Smooth muscle cell (in vitro differentiated cells): Measurements from ENCODE around the gene PDE11A. TPM values are rescaled to one million over a fixed set of nuclear protein-coding genes. Genes with fewer than 3 reads are reported as not detected.

Experiments
- DNase-seq: peaks from one replicate; lab custom pipeline; 2025; ENCODE audit not compliant: unreplicated experiment; lab: John Stamatoyannopoulos, UW
- H2AFZ ChIP-seq: fragments of 200-600 bp; sonication (generic); 2 replicates; pipeline ENCODE4 v1.6.0; 2016; ENCODE audit warnings: antibody characterized with exemption, low read depth, mild to moderate bottlenecking
- H3F3A ChIP-seq: fragments of 200-600 bp; sonication (generic); 2 replicates; pipeline ENCODE4 v1.6.0; 2017; ENCODE audit warnings: antibody characterized with exemption, low read depth
- H3K27ac ChIP-seq: fragments of 200-600 bp; sonication (generic); 2 replicates; pipeline ENCODE4 v1.5.1; 2016; ENCODE audit warnings: low read depth, mild to moderate bottlenecking
- H3K27me3 ChIP-seq: fragments of 200-600 bp; sonication (generic); 2 replicates; pipeline ENCODE4 v1.6.1; 2016; ENCODE audit warnings: low read depth, mild to moderate bottlenecking
- H3K36me3 ChIP-seq: fragments of 200-600 bp; sonication (generic); 2 replicates; pipeline ENCODE4 v1.5.1; 2016; ENCODE audit warnings: low read depth
- H3K4me1 ChIP-seq: fragments of 200-600 bp; sonication (generic); 2 replicates; pipeline ENCODE4 v1.5.1; 2016; ENCODE audit warnings: low read depth
- H3K4me2 ChIP-seq: fragments of 200-600 bp; sonication (generic); 2 replicates; pipeline ENCODE4 v1.6.0; 2016; ENCODE audit warnings: mild to moderate bottlenecking
- H3K4me3 ChIP-seq: fragments of 200-600 bp; sonication (generic); 2 replicates; pipeline ENCODE4 v1.5.1; 2016; ENCODE audit warnings: mild to moderate bottlenecking
- H3K79me2 ChIP-seq: fragments of 200-600 bp; sonication (generic); 2 replicates; pipeline ENCODE4 v1.6.0; 2016; ENCODE audit warnings: low read depth, mild to moderate bottlenecking
- H3K9ac ChIP-seq: fragments of 200-600 bp; sonication (generic); 2 replicates; pipeline ENCODE4 v1.6.0; 2016; ENCODE audit warnings: low read depth
- H3K9me3 ChIP-seq: fragments of 200-600 bp; sonication (generic); replicated peaks from 2 replicates; pipeline ENCODE4 v1.5.1; 2016; ENCODE audit warnings: low read depth
- H4K20me1 ChIP-seq: fragments of 200-600 bp; sonication (generic); 2 replicates; pipeline ENCODE4 v1.6.0; 2016; ENCODE audit warnings: low read depth
- CTCF ChIP-seq: fragments of 200-600 bp; sonication (generic); IDR thresholded peaks from 2 replicates; pipeline ENCODE4 v1.5.1; 2017; ENCODE audit warnings: borderline replicate concordance, mild to moderate bottlenecking, antibody characterized with exemption; ENCODE audit not compliant: insufficient read depth, poor library complexity, severe bottlenecking
- WGBS: methylation state at CpG from one replicate; pipeline ENCODE4 v1.1.7; 2016; ENCODE audit warnings: low lambda C conversion rate; 5-methylcytosine and 5-hydroxymethylcytosine counted together
- polyA plus RNA-seq: library from polyadenylated mRNA; unstranded; fragments of >200 nt; fragmentation: Nextera tagmentation; extraction: Ambion mirVana; gene quantifications from 2 replicates; pipeline ENCODE4 v1.2.1, GENCODE V29; 2016
- total RNA-seq: library from RNA; depleted of rRNA; stranded (reverse); fragments of >200 nt; gene quantifications from 2 replicates; pipeline ENCODE4 v1.2.3, GENCODE V29; 2014

The PDE11A gene
- total and polyA plus RNA-seq, 2 experiments from 2014 or later, result under 0.01 TPM; not detected in 1

GRCh38 chr2:178002038-178002437, 70.5 kb downstream of the PDE11A start:
- no peaks in the 10 kb centered on the region for H3K4me1 ChIP-seq
- no peak for DNase-seq
- no peaks in the 10 kb centered on the region for H3K9me3 ChIP-seq
- no peak for TF ChIP-seq CTCF
- H3K36me3 ChIP-seq, result no peaks in the 10 kb centered on the region
- H3K79me2 ChIP-seq, result no peaks in the 10 kb centered on the region
- H3K4me3 ChIP-seq, result no peak overlapping the region
- no peak overlapping the region for H3K27ac ChIP-seq
- no peak overlapping the region for H3K9ac ChIP-seq
- H3K4me2 ChIP-seq, result no peak overlapping the region
- H3K27me3 ChIP-seq, result no peaks in the 10 kb centered on the region
- no peaks in the 10 kb centered on the region for H4K20me1 ChIP-seq
- H2AFZ ChIP-seq, result no peak overlapping the region
- H3F3A ChIP-seq, result no peaks in the 10 kb centered on the region

GRCh38 chr2:177998996-177999395, 73.6 kb downstream of the PDE11A start:
- no peaks in the 10 kb centered on the region for H3K27me3 ChIP-seq
- no peak overlapping the region for H3K4me3 ChIP-seq
- no peaks in the 10 kb centered on the region for H3K36me3 ChIP-seq
- no peaks in the 10 kb centered on the region for H3K9me3 ChIP-seq
- no peaks in the 10 kb centered on the region for H3F3A ChIP-seq
- no peak overlapping the region for H3K27ac ChIP-seq
- no peaks in the 10 kb centered on the region for H3K79me2 ChIP-seq
- no peak for TF ChIP-seq CTCF
- no peak for DNase-seq
- H3K4me2 ChIP-seq, result no peak overlapping the region
- no peaks in the 10 kb centered on the region for H4K20me1 ChIP-seq
- no peak overlapping the region for H3K9ac ChIP-seq
- H2AFZ ChIP-seq, result no peak overlapping the region
- 82% methylated on average over 4 of the region's 4 CpGs for WGBS
- H3K4me1 ChIP-seq, result no peaks in the 10 kb centered on the region

GRCh38 chr2:177998006-177998405, 74.6 kb downstream of the PDE11A start:
- no peaks in the 10 kb centered on the region for H3K27me3 ChIP-seq
- no peak overlapping the region for H3K9ac ChIP-seq
- H3K9me3 ChIP-seq, result no peaks in the 10 kb centered on the region
- no peaks in the 10 kb centered on the region for H3F3A ChIP-seq
- H3K4me2 ChIP-seq, result no peak overlapping the region
- no peak for DNase-seq
- peak overlapping the region; percentile 71 for H3K27ac ChIP-seq
- H3K79me2 ChIP-seq, result no peaks in the 10 kb centered on the region
- no peak for TF ChIP-seq CTCF
- H3K4me3 ChIP-seq, result no peak overlapping the region
- H3K36me3 ChIP-seq, result no peaks in the 10 kb centered on the region
- no peak overlapping the region for H2AFZ ChIP-seq
- WGBS, result 8% methylated on average over 2 of the region's 2 CpGs
- H4K20me1 ChIP-seq, result no peaks in the 10 kb centered on the region
- H3K4me1 ChIP-seq, result no peaks in the 10 kb centered on the region

GRCh38 chr2:177992992-177993391, 79.6 kb downstream of the PDE11A start:
- H3K9ac ChIP-seq, result no peak overlapping the region
- no peaks in the 10 kb centered on the region for H4K20me1 ChIP-seq
- H3K4me2 ChIP-seq, result no peak overlapping the region
- DNase-seq, result no peak
- H3K79me2 ChIP-seq, result no peaks in the 10 kb centered on the region
- no peak overlapping the region for H3K27ac ChIP-seq
- no peaks in the 10 kb centered on the region for H3K27me3 ChIP-seq
- H3K4me1 ChIP-seq, result no peaks in the 10 kb centered on the region
- 80% methylated on average over 2 of the region's 2 CpGs for WGBS
- no peaks in the 10 kb centered on the region for H3K9me3 ChIP-seq
- no peaks in the 10 kb centered on the region for H3K36me3 ChIP-seq
- no peak for TF ChIP-seq CTCF
- no peaks in the 10 kb centered on the region for H3F3A ChIP-seq
- H3K4me3 ChIP-seq, result no peak overlapping the region
- no peak overlapping the region for H2AFZ ChIP-seq
